ENCODE data around the gene OPRM1.

The OPRM1 gene

GRCh38 chr6:154086510-154086909 is 47.5 kb downstream of the OPRM1 start:
- no peak for DNase-seq (ENCODE audit: low read depth)

GRCh38 chr6:154092326-154092962 is 53.4 kb downstream of the OPRM1 start:
- no peak for DNase-seq (ENCODE audit: low read depth)

GRCh38 chr6:154093231-154094044 is 54.4 kb downstream of the OPRM1 start:
- DNase-seq (ENCODE audit: low read depth) = no peak

GRCh38 chr6:154095571-154095970 is 56.5 kb downstream of the OPRM1 start:
- DNase-seq (ENCODE audit: low read depth) = no peak

- DNase-seq (ENCODE audit: low read depth) = no peak
Observed at GRCh38 chr6:154096316-154096715, 57.3 kb downstream of the OPRM1 start.

GRCh38 chr6:154096834-154097233 is 57.8 kb downstream of the OPRM1 start:
- no peak for DNase-seq (ENCODE audit: low read depth)

GRCh38 chr6:154099211-154099610 is 60.2 kb downstream of the OPRM1 start:
- DNase-seq (ENCODE audit: low read depth) = no peak

GRCh38 chr6:154106251-154106650 is 67.2 kb downstream of the OPRM1 start:
- DNase-seq (ENCODE audit: low read depth) = no peak

- DNase-seq (ENCODE audit: low read depth) = no peak
Observed at GRCh38 chr6:154111025-154111424, 72.0 kb downstream of the OPRM1 start.

GRCh38 chr6:154112181-154112809 is 73.3 kb downstream of the OPRM1 start:
- no peak for DNase-seq (ENCODE audit: low read depth)

GRCh38 chr6:154113392-154113791 is 74.4 kb downstream of the OPRM1 start:
- no peak for DNase-seq (ENCODE audit: low read depth)

- no peak for DNase-seq (ENCODE audit: low read depth)
Observed at GRCh38 chr6:154117485-154117884, 78.4 kb downstream of the OPRM1 start.

- DNase-seq (ENCODE audit: low read depth) = peak; percentile 3
Observed at GRCh38 chr6:154122195-154122925, 83.3 kb downstream of the OPRM1 start.

GRCh38 chr6:154123155-154123956 is 84.3 kb downstream of the OPRM1 start:
- DNase-seq (ENCODE audit: low read depth) = no peak

GRCh38 chr6:154125421-154125820 is 86.4 kb downstream of the OPRM1 start:
- DNase-seq (ENCODE audit: low read depth) = no peak

GRCh38 chr6:154127657-154128056 is 88.6 kb downstream of the OPRM1 start:
- DNase-seq (ENCODE audit: low read depth) = no peak

GRCh38 chr6:154134471-154135147 is 95.6 kb downstream of the OPRM1 start:
- no peak for DNase-seq (ENCODE audit: low read depth)

GRCh38 chr6:154138793-154139192 is 99.8 kb downstream of the OPRM1 start:
- DNase-seq (ENCODE audit: low read depth) = no peak

- DNase-seq (ENCODE audit: low read depth) = no peak
Observed at GRCh38 chr6:154139892-154140291, 100.9 kb downstream of the OPRM1 start.

- DNase-seq (ENCODE audit: low read depth) = no peak
Observed at GRCh38 chr6:154140743-154141142, 101.7 kb downstream of the OPRM1 start.

GRCh38 chr6:154143753-154144152 is 104.7 kb downstream of the OPRM1 start:
- no peak for DNase-seq (ENCODE audit: low read depth)

Data from fibroblast of the conjunctiva (primary cell).